KOPT-K1 (cell line): ENCODE measurements around the gene GNA14.

ENCODE experiments used
- H3K27ac ChIP-seq: fragments of 200-600 bp; sonication (generic); 2 replicates; pipeline ENCODE4 v1.5.1; 2016; ENCODE audit warnings: antibody characterized with exemption, mild to moderate bottlenecking, low read depth, low read length; ENCODE audit not compliant: poor library complexity, severe bottlenecking
- H3K36me3 ChIP-seq: fragments of 200-600 bp; sonication (generic); 2 replicates; pipeline ENCODE4 v1.5.1; 2017; ENCODE audit warnings: antibody characterized with exemption, mild to moderate bottlenecking, low read length, moderate library complexity; ENCODE audit not compliant: insufficient read depth
- H3K9me3 ChIP-seq: fragments of 200-600 bp; sonication (generic); 2 replicates; pipeline ENCODE4 v1.5.1; 2017; ENCODE audit warnings: antibody characterized with exemption, low read length, mild to moderate bottlenecking; ENCODE audit not compliant: insufficient read depth, poor library complexity, severe bottlenecking

Gene GNA14

DNA sequence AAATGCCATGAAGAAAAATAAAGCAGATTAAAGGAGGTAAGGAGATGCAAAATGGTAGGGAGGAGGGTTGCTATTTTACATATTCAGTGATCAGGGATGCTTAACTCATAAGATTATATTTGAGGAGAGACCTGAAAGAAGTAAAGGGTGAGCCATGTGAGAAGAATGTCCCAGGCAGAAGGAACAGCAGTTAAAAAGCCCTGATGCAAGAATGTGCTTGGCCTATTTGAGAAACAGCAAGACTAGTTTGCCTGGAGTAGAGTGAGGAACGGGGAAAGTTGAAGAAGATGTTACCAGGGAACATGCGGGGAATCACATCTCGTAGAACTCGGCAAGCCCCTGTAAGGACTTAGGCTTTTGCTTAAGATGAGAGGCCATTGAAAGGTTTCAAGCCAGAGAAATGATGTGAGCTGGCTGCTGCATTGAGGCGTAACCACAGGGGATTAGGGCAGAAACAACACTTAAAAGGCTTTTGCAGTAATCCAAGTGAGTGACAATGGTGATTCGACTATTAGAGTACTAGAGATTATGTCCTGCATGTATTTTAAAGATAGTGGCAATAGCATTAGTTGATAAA lies 272.1 kb downstream of the GNA14 start:
- H3K27ac ChIP-seq: no peak overlapping the region
- H3K9me3 ChIP-seq: peaks cover 7% of the 10 kb centered on the region
- peaks cover 4% of the 10 kb centered on the region for H3K36me3 ChIP-seq

DNA sequence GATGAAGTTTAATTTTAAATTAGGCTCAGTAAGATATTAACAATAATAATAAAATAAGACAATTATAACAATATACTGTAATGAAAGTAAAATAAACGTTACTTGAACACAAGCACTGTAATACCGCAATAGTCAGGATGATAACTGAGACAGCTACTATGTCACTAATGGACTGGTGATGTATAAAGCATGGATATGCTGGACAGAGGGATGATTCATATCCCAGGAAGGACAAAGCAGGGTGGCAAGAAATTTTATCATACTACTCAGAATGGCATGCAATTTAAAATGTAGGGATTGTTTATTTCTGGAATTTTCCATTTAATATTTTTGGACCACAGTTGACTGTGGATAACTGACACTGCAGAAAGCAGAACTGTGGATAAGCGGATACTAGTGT lies 273.9 kb downstream of the GNA14 start:
- H3K36me3 ChIP-seq: peaks cover 21% of the 10 kb centered on the region
- H3K27ac ChIP-seq: no peak overlapping the region
- no peaks in the 10 kb centered on the region for H3K9me3 ChIP-seq
